DMS53 treated with DMSO at 0.1 percent for 48 hours (cell line): Measurements from ENCODE around the gene SGSM2.

Experiments
- DNase-seq: peaks from one replicate; lab custom pipeline; 2025; ENCODE audit not compliant: unreplicated experiment; lab: John Stamatoyannopoulos, UW

SGSM2 gene

GRCh38 chr17:2416010-2416734, 78.9 kb downstream of the SGSM2 start:
- DNase-seq: peak; percentile 57

DNA sequence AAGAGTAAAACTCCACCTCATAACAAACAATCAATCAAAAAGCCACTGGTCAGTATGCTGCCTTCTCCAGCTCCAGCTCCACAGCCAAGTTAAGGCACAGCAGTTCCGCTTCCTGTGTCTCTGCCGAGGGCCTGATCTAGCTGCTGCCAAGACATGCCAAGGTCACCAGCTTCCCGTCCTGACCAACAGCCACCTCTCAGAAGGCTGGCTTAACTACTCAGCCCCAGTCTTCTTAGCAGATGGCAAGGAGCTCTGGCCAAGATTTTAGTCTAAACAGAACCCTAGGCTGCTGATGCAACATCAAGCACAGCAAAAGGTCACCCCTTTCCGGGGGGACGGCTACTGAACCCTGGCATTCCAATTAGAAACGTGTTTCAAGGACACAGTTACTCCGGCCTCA, 81.3 kb downstream of the SGSM2 start:
- DNase-seq: no peak

DNA sequence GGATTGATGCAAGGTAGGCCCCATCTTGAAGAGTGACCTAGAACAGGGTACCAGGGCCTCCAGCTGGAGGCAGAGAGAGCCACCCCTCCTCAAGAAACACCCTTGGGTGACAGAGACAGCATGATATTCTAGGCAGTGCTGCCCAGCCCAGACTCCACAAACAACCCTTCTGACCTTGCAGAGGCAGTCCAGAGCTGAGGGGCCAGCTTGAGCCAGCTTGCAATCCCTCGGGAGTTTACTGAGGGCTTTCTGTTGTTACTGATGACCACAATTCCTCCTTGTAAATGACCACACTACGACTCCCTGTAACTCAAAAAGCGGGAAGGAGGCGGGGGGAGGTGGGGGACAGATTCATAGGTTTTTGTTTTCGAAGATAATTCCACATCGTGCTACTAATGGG, 82.2 kb downstream of the SGSM2 start:
- DNase-seq: no peak

DNA sequence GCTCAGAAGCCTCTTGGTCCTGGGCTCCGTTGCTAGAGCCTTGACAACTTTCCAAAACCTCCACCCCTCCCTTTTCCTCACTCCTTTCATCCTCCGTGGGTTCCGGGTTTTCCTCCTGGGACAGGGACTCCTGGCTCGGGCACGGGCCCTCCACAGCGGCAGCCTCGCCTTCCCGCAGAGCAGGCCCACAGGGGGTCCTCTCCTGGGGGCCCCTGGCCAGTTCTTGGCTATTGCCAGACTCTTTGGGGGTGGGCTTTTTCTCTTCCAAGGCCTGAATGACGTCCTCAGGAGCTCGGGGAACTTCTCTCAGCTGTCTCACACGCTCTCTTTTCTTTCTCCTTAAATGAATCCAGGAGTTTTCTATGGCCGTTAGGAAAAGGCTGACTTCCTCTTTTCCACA, 82.9 kb downstream of the SGSM2 start:
- DNase-seq: no peak

DNA sequence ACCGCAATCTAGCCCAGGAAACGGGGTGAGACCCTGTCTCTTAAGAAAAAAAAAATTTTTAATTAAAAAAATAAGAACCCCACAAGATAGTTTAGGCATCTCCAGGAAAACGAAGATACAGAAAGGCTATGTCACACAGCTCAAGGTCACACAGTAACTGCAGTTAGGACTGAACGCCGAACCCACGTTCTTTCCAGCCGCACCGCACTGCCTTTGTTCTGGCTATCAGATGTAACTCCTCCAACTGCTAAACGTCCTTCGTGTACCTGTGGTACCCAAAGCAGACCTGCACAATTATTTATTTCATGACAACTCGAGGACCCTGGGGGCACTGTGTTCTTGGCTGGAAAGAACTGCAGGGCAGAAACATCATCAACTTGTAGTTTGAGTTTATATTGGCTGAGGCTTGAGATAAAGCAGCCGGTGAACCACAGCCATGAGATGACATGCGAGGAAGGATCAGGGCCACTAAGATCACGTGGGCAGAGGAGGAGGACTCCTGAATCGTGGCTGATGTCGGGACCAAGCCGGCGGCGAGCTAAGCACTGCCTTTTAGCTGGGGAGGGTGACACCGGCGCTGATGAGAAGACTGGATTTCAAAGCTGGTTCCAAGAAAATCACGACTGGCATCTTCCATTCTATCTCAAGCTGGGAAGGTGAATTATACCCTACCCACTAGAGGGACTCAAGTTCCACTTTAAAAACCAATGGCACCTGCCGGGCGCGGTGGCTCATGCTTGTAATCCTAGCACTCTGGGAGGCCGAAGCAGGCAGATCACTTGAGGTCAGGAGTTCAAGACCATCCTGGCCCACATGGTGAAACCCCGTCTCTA, 84.2 kb downstream of the SGSM2 start:
- DNase-seq: no peak

- no peak for DNase-seq
Measured at GRCh38 chr17:2423271-2423670, 86.0 kb downstream of the SGSM2 start.

- no peak for DNase-seq
Measured at GRCh38 chr17:2427215-2427614, 89.9 kb downstream of the SGSM2 start.

GRCh38 chr17:2427910-2428309, 90.6 kb downstream of the SGSM2 start:
- no peak for DNase-seq
